ENCODE data around the gene TREM1.

DNA sequence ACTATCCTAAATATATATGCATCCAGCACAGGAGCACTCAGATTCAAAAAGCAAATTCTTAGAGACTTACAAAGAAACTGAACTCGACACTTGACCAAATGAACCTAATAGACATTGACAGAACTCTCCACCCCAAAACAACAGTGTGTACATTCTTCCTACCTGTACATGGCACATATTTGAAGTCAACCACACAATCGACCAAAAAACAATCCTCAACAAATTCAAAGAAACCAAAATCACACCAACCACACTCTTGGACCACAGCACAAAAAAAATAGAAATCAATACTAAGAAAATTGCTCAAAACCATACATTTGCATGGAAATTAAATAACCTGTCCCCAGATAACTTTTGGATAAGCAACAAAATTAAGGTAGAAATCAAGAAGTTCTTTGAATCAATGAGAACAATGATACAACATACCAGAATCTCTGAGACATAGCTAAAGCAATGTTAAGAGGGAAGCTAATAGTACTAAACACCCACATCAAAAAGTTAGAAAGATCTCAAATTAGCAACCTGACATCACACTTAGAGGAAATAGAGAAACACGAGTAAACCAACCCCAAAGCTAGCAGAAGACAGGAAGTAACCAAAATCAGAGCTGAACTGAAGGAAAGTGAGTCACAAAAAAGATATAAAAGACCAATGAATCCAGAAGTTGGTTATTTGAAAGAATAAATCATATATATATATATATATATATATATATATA is 12.5 kb upstream of the TREM1 start:
- TF ChIP-seq, protein P1, sequence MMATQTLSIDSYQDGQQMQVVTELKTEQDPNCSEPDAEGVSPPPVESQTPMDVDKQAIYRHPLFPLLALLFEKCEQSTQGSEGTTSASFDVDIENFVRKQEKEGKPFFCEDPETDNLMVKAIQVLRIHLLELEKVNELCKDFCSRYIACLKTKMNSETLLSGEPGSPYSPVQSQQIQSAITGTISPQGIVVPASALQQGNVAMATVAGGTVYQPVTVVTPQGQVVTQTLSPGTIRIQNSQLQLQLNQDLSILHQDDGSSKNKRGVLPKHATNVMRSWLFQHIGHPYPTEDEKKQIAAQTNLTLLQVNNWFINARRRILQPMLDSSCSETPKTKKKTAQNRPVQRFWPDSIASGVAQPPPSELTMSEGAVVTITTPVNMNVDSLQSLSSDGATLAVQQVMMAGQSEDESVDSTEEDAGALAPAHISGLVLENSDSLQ (IDR thresholded peaks at IDR 0.05): no peak
- no peak for TF ChIP-seq FOXA1 (IDR thresholded peaks at IDR 0.05)
- no peak for TF ChIP-seq FOXK2 (IDR thresholded peaks at IDR 0.05)
- no peak for TF ChIP-seq HDGF (IDR thresholded peaks at IDR 0.05; ENCODE audit: borderline replicate concordance)
- no peak for TF ChIP-seq NFRKB (IDR thresholded peaks at IDR 0.05)
- TF ChIP-seq SUZ12 (IDR thresholded peaks at IDR 0.05): no peak
